ENCODE results near the gene MPP4. TPM values are rescaled to one million over a fixed set of nuclear protein-coding genes. Genes with fewer than 3 reads are reported as not detected.

Gene MPP4
- polyA plus RNA-seq, 1 experiment: 8.6 TPM

- POLR2A ChIA-PET: no interaction called here
- no peaks in the 10 kb centered on the region for H3K9me3 ChIP-seq (ENCODE audit: control insufficient read depth, insufficient read depth, low read length)
- CTCF ChIA-PET: no interaction called here
- no peak overlapping the region for H3K27ac ChIP-seq (ENCODE audit: low read depth, low read length)
- no peak for DNase-seq (ENCODE audit: low read depth, low spot score)
- no peak overlapping the region for H3K4me3 ChIP-seq (ENCODE audit: low read depth, low read length)
- TF ChIP-seq CTCF (IDR thresholded peaks at IDR 0.05; ENCODE audit: low read depth, low read length): no peak
- no peaks in the 10 kb centered on the region for H3K27me3 ChIP-seq (ENCODE audit: control insufficient read depth, insufficient read depth, low read length)
Measured at GRCh38 chr2:201630577-201630976, 67.9 kb downstream of the MPP4 start.

GRCh38 chr2:201628545-201628944 lies 69.9 kb downstream of the MPP4 start:
- DNase-seq (ENCODE audit: low read depth, low spot score): no peak
- no peak for TF ChIP-seq CTCF (IDR thresholded peaks at IDR 0.05; ENCODE audit: low read depth, low read length)
- no peak overlapping the region for H3K27ac ChIP-seq (ENCODE audit: low read depth, low read length)
- no peak overlapping the region for H3K4me3 ChIP-seq (ENCODE audit: low read depth, low read length)
- CTCF ChIA-PET: no interaction called here
- POLR2A ChIA-PET: no interaction called here
- H3K9me3 ChIP-seq (ENCODE audit: control insufficient read depth, insufficient read depth, low read length): no peaks in the 10 kb centered on the region
- no peaks in the 10 kb centered on the region for H3K27me3 ChIP-seq (ENCODE audit: control insufficient read depth, insufficient read depth, low read length)

GRCh38 chr2:201622306-201622970 lies 76.0 kb downstream of the MPP4 start:
- CTCF ChIA-PET: interaction anchor here (0.9 kb wide), 1 partner anchor 13 kb away, joined by 3 read pairs; no protein-coding TSS in a partner anchor
- H3K9me3 ChIP-seq (ENCODE audit: control insufficient read depth, insufficient read depth, low read length): peaks cover 5% of the 10 kb centered on the region; the same call in 1 of the 2 replicates
- no peak overlapping the region for H3K4me3 ChIP-seq (ENCODE audit: low read depth, low read length)
- H3K27ac ChIP-seq (ENCODE audit: low read depth, low read length): no peak overlapping the region
- POLR2A ChIA-PET: no interaction called here
- no peak for DNase-seq (ENCODE audit: low read depth, low spot score)
- no peaks in the 10 kb centered on the region for H3K27me3 ChIP-seq (ENCODE audit: control insufficient read depth, insufficient read depth, low read length)
- no peak for TF ChIP-seq CTCF (IDR thresholded peaks at IDR 0.05; ENCODE audit: low read depth, low read length)

GRCh38 chr2:201621293-201621999 lies 77.0 kb downstream of the MPP4 start:
- H3K9me3 ChIP-seq (ENCODE audit: control insufficient read depth, insufficient read depth, low read length): peaks cover 5% of the 10 kb centered on the region; the same call in 1 of the 2 replicates
- ChIA-PET CTCF (interaction anchor here (0.9 to 1.0 kb wide), 2 partner anchors 12 to 389 kb away, joined by 3 to 7 read pairs; no protein-coding TSS in a partner anchor), POLR2A (no interaction called here)
- no peak overlapping the region for H3K27ac ChIP-seq (ENCODE audit: low read depth, low read length)
- TF ChIP-seq CTCF (IDR thresholded peaks at IDR 0.05; ENCODE audit: low read depth, low read length): no peak
- H3K4me3 ChIP-seq (ENCODE audit: low read depth, low read length): no peak overlapping the region
- DNase-seq (ENCODE audit: low read depth, low spot score): no peak
- H3K27me3 ChIP-seq (ENCODE audit: control insufficient read depth, insufficient read depth, low read length): no peaks in the 10 kb centered on the region
